ES-I3 (cell line): ENCODE results near the gene NDUFS6.
"Not testable (repeated sequence)": the region's sequence is repeated elsewhere in the genome, so short reads cannot be mapped to it uniquely, and the experiment has no call there.

Experiments
- H3K36me3 ChIP-seq: 2 replicates; pipeline ENCODE4 v1.6.1; 2013; ENCODE audit warnings: mild to moderate bottlenecking, low read length, control low read depth, moderate library complexity; ENCODE audit not compliant: insufficient read depth
- H3K4me1 ChIP-seq: 2 replicates; pipeline ENCODE4 v1.6.1; 2013; ENCODE audit warnings: mild to moderate bottlenecking, control low read depth, low read length; ENCODE audit not compliant: insufficient read depth
- H3K9ac ChIP-seq: 2 replicates; pipeline ENCODE4 v1.6.1; 2013; ENCODE audit warnings: low read depth, mild to moderate bottlenecking, low read length, moderate library complexity
- H3K9me3 ChIP-seq: 2 replicates; pipeline ENCODE4 v1.6.1; 2013; ENCODE audit warnings: mild to moderate bottlenecking, low read length, moderate library complexity; ENCODE audit not compliant: control insufficient read depth, insufficient read depth

Gene NDUFS6

GRCh38 chr5:1794901-1795290 is 6.3 kb upstream of the NDUFS6 start:
- Histone ChIP-seq H3K4me1 (peaks cover 4% of the 10 kb centered on the region), H3K36me3 (peaks cover 4% of the 10 kb centered on the region), H3K9me3 (no peaks in the 10 kb centered on the region), H3K9ac (no peak overlapping the region)

GRCh38 chr5:1795506-1795905 is 5.7 kb upstream of the NDUFS6 start:
- Histone ChIP-seq H3K9me3 (no peaks in the 10 kb centered on the region), H3K9ac (no peak overlapping the region), H3K4me1 (no peaks in the 10 kb centered on the region; the same call in 1 of the 2 replicates), H3K36me3 (peaks cover 4% of the 10 kb centered on the region)

- Histone ChIP-seq H3K4me1 (no peaks in the 10 kb centered on the region; the same call in 1 of the 2 replicates), H3K9me3 (no peaks in the 10 kb centered on the region), H3K36me3 (peaks cover 4% of the 10 kb centered on the region), H3K9ac (no peak overlapping the region)
These were observed 5.3 kb upstream of the NDUFS6 start for GRCh38 chr5:1795931-1796330.

DNA sequence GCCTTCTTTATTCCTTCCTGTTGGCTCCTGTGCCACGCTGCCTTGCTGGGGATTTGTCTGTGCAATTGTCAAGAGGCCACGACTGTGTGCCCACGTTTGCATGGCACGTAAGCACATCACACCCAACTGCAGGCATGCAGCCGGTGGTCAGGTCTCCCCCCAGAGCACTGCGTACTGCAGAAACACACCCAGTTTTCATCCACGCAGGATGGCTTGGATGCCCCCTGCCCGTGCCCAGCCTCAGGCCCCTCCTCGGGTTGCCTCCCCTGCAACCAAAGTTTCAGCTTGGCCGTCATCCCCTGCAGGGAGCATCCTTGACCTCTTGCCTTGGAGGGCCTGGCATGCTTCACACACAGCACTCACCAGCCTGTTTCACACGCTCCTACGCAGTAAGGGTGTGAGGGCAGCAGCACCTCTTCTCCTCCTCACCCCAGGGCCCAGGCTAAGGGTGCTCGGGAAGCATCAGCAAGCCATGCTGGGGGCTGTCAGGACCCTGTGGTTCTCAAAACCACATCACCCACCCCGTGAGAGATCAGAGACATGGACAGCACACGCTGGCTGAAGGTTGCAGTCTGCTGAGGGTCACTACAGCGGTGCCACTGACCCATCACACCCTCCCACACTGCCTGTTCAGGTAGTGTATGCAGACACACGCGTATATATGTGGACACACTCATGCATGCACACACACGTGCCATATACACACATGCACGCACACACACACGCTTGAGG is 4.7 kb upstream of the NDUFS6 start:
- H3K9ac ChIP-seq, result no peak overlapping the region
- H3K4me1 ChIP-seq, result no peaks in the 10 kb centered on the region; the same call in 1 of the 2 replicates
- H3K36me3 ChIP-seq, result peaks cover 4% of the 10 kb centered on the region
- no peaks in the 10 kb centered on the region for H3K9me3 ChIP-seq

- no peak overlapping the region for H3K9ac ChIP-seq
- H3K36me3 ChIP-seq, result peaks cover 4% of the 10 kb centered on the region
- no peaks in the 10 kb centered on the region; the same call in 1 of the 2 replicates for H3K4me1 ChIP-seq
- H3K9me3 ChIP-seq, result no peaks in the 10 kb centered on the region
These were observed 4.0 kb upstream of the NDUFS6 start for GRCh38 chr5:1797103-1797800.

DNA sequence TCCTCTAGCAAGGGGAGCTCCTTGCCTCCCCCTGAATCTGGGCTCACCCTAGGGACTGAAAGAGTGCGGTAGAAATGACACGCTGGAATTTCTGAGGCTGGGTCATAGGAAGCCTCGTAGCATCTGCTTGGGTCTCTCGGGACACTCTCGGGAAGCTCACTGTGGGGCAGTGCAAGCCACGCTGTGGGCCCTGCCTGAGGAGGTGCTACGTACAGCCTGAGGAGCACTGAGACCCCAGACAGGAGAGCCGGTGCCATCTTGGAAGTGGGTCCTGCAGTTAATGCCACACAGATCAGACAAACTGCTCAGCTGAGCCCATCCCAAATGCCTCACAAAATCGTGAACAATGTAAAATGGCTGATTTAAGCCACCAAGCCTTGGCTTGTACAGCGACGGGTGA is 3.4 kb upstream of the NDUFS6 start:
- Histone ChIP-seq H3K9me3 (no peaks in the 10 kb centered on the region), H3K36me3 (peaks cover 7% of the 10 kb centered on the region), H3K4me1 (no peaks in the 10 kb centered on the region; the same call in 1 of the 2 replicates), H3K9ac (no peak overlapping the region)

- H3K4me1 ChIP-seq, H3K9me3 ChIP-seq: not testable (repeated sequence)
- Histone ChIP-seq H3K36me3 (peaks cover 15% of the 10 kb centered on the region), H3K9ac (peak overlapping the region; percentile 84)
These were observed 2.6 kb upstream of the NDUFS6 start for GRCh38 chr5:1798589-1798988.

GRCh38 chr5:1799110-1799601 is 2.1 kb upstream of the NDUFS6 start:
- H3K36me3 ChIP-seq, result peaks cover 20% of the 10 kb centered on the region
- peak overlapping the region; percentile 84 for H3K9ac ChIP-seq
- no peaks in the 10 kb centered on the region for H3K4me1 ChIP-seq
- no peaks in the 10 kb centered on the region for H3K9me3 ChIP-seq

GRCh38 chr5:1799602-1800471 is 1.4 kb upstream of the NDUFS6 start, which contains the start of gene MRPL36:
Gene MRPL36 (minus strand): TSS chr5:1799837. CDS start chr5:1798935, 902 bp downstream.
- peak within 1 kb of the TSS; percentile 84 for H3K9ac ChIP-seq
- H3K9me3 ChIP-seq, result no peaks in the 10 kb centered on the region
- H3K4me1 ChIP-seq, result no peaks in the 10 kb centered on the region
- H3K36me3 ChIP-seq, result peaks cover 27% of the 10 kb centered on the region

DNA sequence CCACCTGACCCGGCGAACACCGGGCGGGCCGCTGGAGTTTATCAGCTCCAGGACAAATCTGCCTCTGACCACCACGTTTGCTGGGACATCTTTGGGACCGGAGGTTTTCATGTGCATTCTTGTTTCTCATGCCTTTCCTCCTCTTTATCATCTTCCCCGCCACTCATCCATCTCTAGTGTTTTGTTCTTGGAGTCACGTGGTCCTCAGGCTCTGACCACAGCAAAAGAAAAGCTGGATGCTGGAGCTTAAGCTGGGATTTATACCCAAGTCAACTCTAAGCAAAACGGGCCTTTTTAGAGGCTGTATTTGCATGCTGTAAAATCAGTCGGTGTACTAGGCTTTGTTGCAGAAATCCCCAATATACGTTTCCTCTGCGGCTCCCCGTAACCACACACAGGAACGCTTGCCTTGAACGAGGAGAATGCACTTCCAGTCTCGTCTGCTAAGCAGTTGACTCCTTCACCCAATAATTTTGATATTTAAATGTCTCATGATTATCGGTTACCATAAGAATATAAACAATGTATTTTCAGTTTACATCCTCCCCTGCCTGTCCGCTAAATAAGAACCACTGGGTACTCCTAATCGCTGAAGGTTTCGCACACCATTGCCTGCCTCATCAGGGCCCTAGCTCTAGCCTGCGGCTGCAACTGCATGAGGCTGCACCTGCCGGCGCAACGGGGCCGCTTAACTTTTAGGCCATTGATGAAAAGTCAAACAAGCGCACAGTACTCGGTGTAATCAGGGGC is 560 bp upstream of the NDUFS6 start:
- Histone ChIP-seq H3K9ac (peak overlapping the region; percentile 84), H3K36me3 (peaks cover 30% of the 10 kb centered on the region), H3K4me1 (no peaks in the 10 kb centered on the region), H3K9me3 (no peaks in the 10 kb centered on the region)

GRCh38 chr5:1801967-1802295 is 724 bp downstream of the NDUFS6 start:
- peaks cover 30% of the 10 kb centered on the region for H3K36me3 ChIP-seq

GRCh38 chr5:1803192-1803591 is 2.0 kb downstream of the NDUFS6 start:
- Histone ChIP-seq H3K9ac (no peak overlapping the region), H3K9me3 (no peaks in the 10 kb centered on the region), H3K36me3 (peaks cover 32% of the 10 kb centered on the region), H3K4me1 (no peaks in the 10 kb centered on the region)

More at GRCh38 chr5:1801967-1802295, 724 bp downstream of the NDUFS6 start:
- H3K9ac ChIP-seq, result peak overlapping the region; percentile 84
- no peaks in the 10 kb centered on the region for H3K4me1 ChIP-seq
- H3K9me3 ChIP-seq, result no peaks in the 10 kb centered on the region

GRCh38 chr5:1804001-1804690 is 2.9 kb downstream of the NDUFS6 start:
- H3K9me3 ChIP-seq, result no peaks in the 10 kb centered on the region
- no peaks in the 10 kb centered on the region for H3K4me1 ChIP-seq
- peaks cover 36% of the 10 kb centered on the region for H3K36me3 ChIP-seq
- no peak overlapping the region for H3K9ac ChIP-seq
